BE2C (cell line): ENCODE results near the gene GPR137C.

ENCODE experiments used
- DNase-seq: peaks from one replicate; pipeline ENCODE4 v3.0.0-alpha.2; 2020
- H3K27me3 ChIP-seq: fragments of 250-450 bp; sonication (Bioruptor Pico); 2 replicates; pipeline ENCODE4 v1.5.1; 2020; ENCODE audit warnings: mild to moderate bottlenecking
- H3K36me3 ChIP-seq: fragments of 250-450 bp; sonication (Bioruptor Pico); 2 replicates; pipeline ENCODE4 v1.5.1; 2020; ENCODE audit warnings: mild to moderate bottlenecking
- H3K4me1 ChIP-seq: fragments of 250-450 bp; sonication (Bioruptor Pico); 2 replicates; pipeline ENCODE4 v1.5.1; 2020
- H3K4me3 ChIP-seq: 2 replicates; pipeline ENCODE4 v1.5.1; 2011; ENCODE audit warnings: low read depth, low read length
- H3K9me3 ChIP-seq: fragments of 250-450 bp; sonication (Bioruptor Pico); 2 replicates; pipeline ENCODE4 v1.5.1; 2020
- CTCF ChIP-seq: IDR thresholded peaks from 2 replicates; pipeline ENCODE4 v1.5.1; 2012; ENCODE audit warnings: mild to moderate bottlenecking, low read depth, low read length

GPR137C gene

GRCh38 chr14:52660832-52661231 is 108.2 kb downstream of the GPR137C start:
- no peak for DNase-seq
- no peaks in the 10 kb centered on the region for H3K4me1 ChIP-seq
- no peaks in the 10 kb centered on the region for H3K9me3 ChIP-seq
- H3K36me3 ChIP-seq, result peaks cover 13% of the 10 kb centered on the region
- H3K27me3 ChIP-seq, result no peaks in the 10 kb centered on the region
- no peak for TF ChIP-seq CTCF
- no peak overlapping the region for H3K4me3 ChIP-seq

- DNase-seq, result no peak
- Histone ChIP-seq H3K4me3 (no peak overlapping the region), H3K36me3 (peaks cover 13% of the 10 kb centered on the region), H3K27me3 (no peaks in the 10 kb centered on the region), H3K9me3 (no peaks in the 10 kb centered on the region), H3K4me1 (no peaks in the 10 kb centered on the region)
- TF ChIP-seq CTCF, result no peak
Observed at GRCh38 chr14:52661314-52661713, 108.7 kb downstream of the GPR137C start.

DNA sequence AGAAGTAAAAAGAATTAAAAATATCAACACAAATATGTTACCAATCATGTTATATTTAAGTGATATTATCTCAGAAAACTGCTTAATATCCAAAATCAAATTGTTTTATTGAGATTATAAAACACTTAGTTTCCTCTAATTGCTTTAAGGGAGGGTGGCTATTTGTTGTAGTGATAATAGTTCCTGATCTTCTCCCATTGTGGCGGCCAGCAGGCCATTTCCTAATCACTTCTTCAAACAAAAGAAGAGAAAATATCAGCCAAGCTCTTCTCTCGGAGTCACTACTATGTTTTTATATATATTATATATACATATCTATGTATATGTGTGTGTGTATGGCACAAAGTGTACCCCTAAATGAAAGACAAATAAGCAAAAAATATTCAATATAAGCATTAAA is 111.2 kb downstream of the GPR137C start:
- H3K9me3 ChIP-seq, result no peaks in the 10 kb centered on the region
- H3K4me3 ChIP-seq, result no peak overlapping the region
- H3K36me3 ChIP-seq, result no peaks in the 10 kb centered on the region
- no peak for DNase-seq
- no peak for TF ChIP-seq CTCF
- H3K27me3 ChIP-seq, result no peaks in the 10 kb centered on the region
- H3K4me1 ChIP-seq, result no peaks in the 10 kb centered on the region

DNA sequence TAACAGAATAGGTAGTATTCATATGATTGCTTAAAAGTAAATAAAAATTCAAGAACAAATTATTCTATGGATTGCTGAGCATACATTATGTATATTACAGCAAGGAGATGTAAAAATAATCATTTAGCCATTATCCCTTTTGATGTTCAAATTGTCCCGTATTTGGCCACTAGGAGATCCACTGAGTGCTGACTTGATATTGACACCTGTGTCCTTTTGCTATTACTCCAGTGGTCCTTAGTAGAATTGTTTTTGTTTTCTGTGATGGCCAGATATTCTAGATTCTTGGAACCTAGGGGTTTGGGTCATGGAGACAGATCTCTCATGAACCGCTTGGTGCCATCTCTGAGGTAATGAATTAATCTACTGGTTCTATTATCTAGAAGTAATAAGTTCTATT is 126.0 kb downstream of the GPR137C start:
- peaks cover 38% of the 10 kb centered on the region for H3K36me3 ChIP-seq
- H3K4me1 ChIP-seq, result no peaks in the 10 kb centered on the region
- no peaks in the 10 kb centered on the region for H3K9me3 ChIP-seq
- H3K27me3 ChIP-seq, result no peaks in the 10 kb centered on the region
- H3K4me3 ChIP-seq, result no peak overlapping the region
- no peak for DNase-seq
- TF ChIP-seq CTCF, result peak; percentile 60

DNA sequence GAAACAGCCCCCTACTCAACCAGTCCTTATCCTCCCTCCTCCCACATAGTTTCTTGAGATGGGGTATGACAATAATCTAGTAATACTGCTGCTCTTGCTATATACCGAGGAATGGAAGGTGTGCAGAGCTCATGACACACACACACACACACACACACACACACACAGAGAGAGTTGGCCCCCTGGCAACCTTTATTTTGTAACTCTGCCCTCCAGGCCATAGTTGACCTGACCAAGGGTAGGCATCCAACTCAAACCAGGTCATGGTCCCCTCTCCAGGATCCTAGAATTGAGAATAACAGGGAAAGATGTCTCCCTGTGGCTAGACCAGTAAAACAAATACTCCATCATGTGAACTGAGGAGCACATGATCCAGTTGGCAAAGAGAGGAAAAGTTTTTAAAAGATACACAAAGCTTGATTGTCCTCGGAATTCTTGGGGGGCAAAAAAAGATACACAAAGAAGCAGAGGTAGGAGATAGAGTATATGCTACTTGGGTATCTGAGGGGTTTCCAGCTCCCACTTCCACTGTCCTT is 131.4 kb downstream of the GPR137C start:
- DNase-seq, result no peak

More for the DNA sequence above, 131.4 kb downstream of the GPR137C start:
- no peaks in the 10 kb centered on the region for H3K9me3 ChIP-seq
- no peaks in the 10 kb centered on the region for H3K27me3 ChIP-seq
- no peak overlapping the region for H3K4me3 ChIP-seq
- H3K4me1 ChIP-seq, result no peaks in the 10 kb centered on the region
- TF ChIP-seq CTCF, result no peak
- peaks cover 18% of the 10 kb centered on the region for H3K36me3 ChIP-seq
